IMR-90 (cell line): Measurements from ENCODE around the gene LMX1A. TPM values are rescaled to one million over a fixed set of nuclear protein-coding genes. Genes with fewer than 3 reads are reported as not detected.

Experiments
- ATAC-seq: fragments of 200-7000 bp; cut with Tn5 transposase; 2 replicates; pipeline ENCODE4 v1.9.1; 2020; ENCODE audit warnings: low read depth, mild to moderate bottlenecking, moderate library complexity
- BruUV-seq: library from RNA; stranded (reverse); fragments of 400-500 nt; replicated peaks from 2 replicates; lab custom pipeline; 2021; lab: Mats Ljungman, UMichigan
- CTCF ChIA-PET: fragments of 300-600 bp; formaldehyde crosslinking; extraction: SDS; loops from one replicate; lab custom pipeline; 2021; ENCODE audit warnings: antibody characterized with exemption; lab: Yijun Ruan, JAX
- POLR2A ChIA-PET: fragments of 300-600 bp; sonication (Branson Sonifier 250); formaldehyde crosslinking; loops from one replicate; lab custom pipeline; 2022; ENCODE audit warnings: antibody characterized with exemption; ENCODE audit not compliant: unreplicated experiment; lab: Charles Lee
- DNase-seq: peaks from one replicate; pipeline ENCODE4 v3.0.0; 2013
- H2AFZ ChIP-seq: replicated peaks from 2 replicates; pipeline ENCODE3; 2013; ENCODE audit warnings: low read length, mild to moderate bottlenecking; ENCODE audit not compliant: poor library complexity
- H2AK5ac ChIP-seq: 2 replicates; pipeline ENCODE4 v1.6.1; 2013; ENCODE audit warnings: low read depth, low read length, inconsistent platforms
- H2AK9ac ChIP-seq: replicated peaks from 2 replicates; pipeline ENCODE3; 2013; ENCODE audit warnings: mild to moderate bottlenecking, low read depth, low read length, moderate library complexity; ENCODE audit not compliant: poor library complexity
- H2BK120ac ChIP-seq: 2 replicates; pipeline ENCODE4 v1.6.1; 2013; ENCODE audit warnings: low read depth, low read length, inconsistent platforms
- H2BK15ac ChIP-seq: 3 replicates; pipeline ENCODE4 v1.6.1; 2013; ENCODE audit warnings: low read depth, low read length, inconsistent platforms
- H2BK20ac ChIP-seq: 2 replicates; pipeline ENCODE4 v1.6.1; 2013; ENCODE audit warnings: low read depth, mild to moderate bottlenecking, inconsistent platforms, low read length, moderate library complexity
- H2BK5ac ChIP-seq: 2 replicates; pipeline ENCODE4 v1.6.1; 2013; ENCODE audit warnings: mild to moderate bottlenecking, low read depth, low read length, inconsistent platforms; ENCODE audit not compliant: poor library complexity, severe bottlenecking
- H3K14ac ChIP-seq: replicated peaks from 2 replicates; pipeline ENCODE4 v1.6.1; 2013; ENCODE audit warnings: low read depth, low read length, inconsistent platforms
- H3K18ac ChIP-seq: 2 replicates; pipeline ENCODE4 v1.6.1; 2013; ENCODE audit warnings: low read depth, low read length, control low read depth
- H3K23ac ChIP-seq: 2 replicates; pipeline ENCODE4 v1.6.1; 2013; ENCODE audit warnings: low read depth, low read length, inconsistent platforms
- H3K27ac ChIP-seq: 2 replicates; pipeline ENCODE4 v1.5.1; 2013; ENCODE audit warnings: mild to moderate bottlenecking, control low read depth, low read length; ENCODE audit not compliant: insufficient read depth
- H3K27me3 ChIP-seq: 2 replicates; pipeline ENCODE4 v1.6.1; 2013; ENCODE audit warnings: low read length; ENCODE audit not compliant: control insufficient read depth, insufficient read depth
- H3K36me3 ChIP-seq: 2 replicates; pipeline ENCODE4 v1.6.1; 2013; ENCODE audit warnings: low read length, mixed read lengths; ENCODE audit not compliant: control insufficient read depth, insufficient read depth
- H3K4ac ChIP-seq: 2 replicates; pipeline ENCODE4 v1.6.1; 2013; ENCODE audit warnings: low read depth, low read length, inconsistent platforms
- H3K4me1 ChIP-seq: 2 replicates; pipeline ENCODE4 v1.6.1; 2013; ENCODE audit warnings: low read length, mixed read lengths; ENCODE audit not compliant: control insufficient read depth, insufficient read depth
- H3K4me2 ChIP-seq: 2 replicates; pipeline ENCODE4 v1.6.1; 2013; ENCODE audit warnings: low read depth, mild to moderate bottlenecking, control low read depth, low read length, moderate library complexity
- H3K4me3 ChIP-seq: 2 replicates; pipeline ENCODE4 v1.5.1; 2013; ENCODE audit warnings: low read depth, mild to moderate bottlenecking, control low read depth, low read length, moderate library complexity; ENCODE audit not compliant: insufficient read depth
- H3K56ac ChIP-seq: 2 replicates; pipeline ENCODE4 v1.6.1; 2013; ENCODE audit warnings: low read length, inconsistent platforms; ENCODE audit not compliant: insufficient read depth; ENCODE audit errors: extremely low read depth
- H3K79me1 ChIP-seq, 2 experiments: 2 replicates each; pipeline ENCODE4 v1.6.1; 2013; ENCODE audit warnings: low read length in 2 of 2, inconsistent platforms in 1 of 2, low read depth in 1 of 2
- H3K9ac ChIP-seq: 2 replicates; pipeline ENCODE4 v1.6.1; 2013; ENCODE audit warnings: low read depth, low read length, control low read depth
- H3K9me1 ChIP-seq: 2 replicates; pipeline ENCODE4 v1.6.1; 2013; ENCODE audit warnings: low read length, inconsistent platforms; ENCODE audit not compliant: insufficient read depth
- H3K9me3 ChIP-seq: 2 replicates; pipeline ENCODE4 v1.6.1; 2013; ENCODE audit warnings: low read length; ENCODE audit not compliant: control insufficient read depth, insufficient read depth
- H4K20me1 ChIP-seq: 2 replicates; pipeline ENCODE4 v1.6.1; 2013; ENCODE audit warnings: low read length, inconsistent platforms; ENCODE audit not compliant: insufficient read depth
- H4K5ac ChIP-seq: 2 replicates; pipeline ENCODE4 v1.6.1; 2013; ENCODE audit warnings: mild to moderate bottlenecking, low read depth, low read length, control low read depth
- H4K8ac ChIP-seq, 2 experiments: 2 replicates each; pipeline ENCODE4 v1.6.1; 2013; ENCODE audit warnings: low read depth in 2 of 2, low read length in 2 of 2, control low read depth in 1 of 2, inconsistent platforms in 1 of 2
- H4K91ac ChIP-seq: 2 replicates; pipeline ENCODE4 v1.6.1; 2013; ENCODE audit warnings: low read depth, low read length, inconsistent platforms; ENCODE audit not compliant: insufficient read depth
- BHLHE40 ChIP-seq: fragments of 150-350 bp; IDR thresholded peaks from 2 replicates; pipeline ENCODE4 v1.6.1; 2016; ENCODE audit warnings: mild to moderate bottlenecking, low read depth, low read length
- CEBPB ChIP-seq: IDR thresholded peaks from 2 replicates; pipeline ENCODE4 v1.6.1; 2012; ENCODE audit warnings: low read depth, low read length, improper control_type of control experiment
- CHD1 ChIP-seq: IDR thresholded peaks from 2 replicates; pipeline ENCODE4 v1.6.1; 2012; ENCODE audit warnings: low read depth, low read length, improper control_type of control experiment
- CTCF ChIP-seq: conservative IDR thresholded peaks from 2 replicates; pipeline ENCODE4 v1.5.1; 2012; ENCODE audit warnings: mild to moderate bottlenecking, low read depth, low read length, improper control_type of control experiment
- ELK1 ChIP-seq: fragments of 150-350 bp; IDR thresholded peaks from 2 replicates; pipeline ENCODE4 v1.6.1; 2016; ENCODE audit warnings: low read depth, mild to moderate bottlenecking, low read length, moderate library complexity, borderline replicate concordance
- FOS ChIP-seq: fragments of 150-350 bp; IDR thresholded peaks from 2 replicates; pipeline ENCODE4 v1.6.1; 2016; ENCODE audit warnings: low read depth, low read length
- MAFK ChIP-seq: IDR thresholded peaks from 2 replicates; pipeline ENCODE4 v1.6.1; 2012; ENCODE audit warnings: low read depth, low read length, improper control_type of control experiment
- MAZ ChIP-seq: IDR thresholded peaks from 2 replicates; pipeline ENCODE4 v1.6.1; 2012; ENCODE audit warnings: low read depth, mild to moderate bottlenecking, low read length, improper control_type of control experiment, moderate library complexity, borderline replicate concordance
- MXI1 ChIP-seq: IDR thresholded peaks from 2 replicates; pipeline ENCODE4 v1.6.1; 2012; ENCODE audit warnings: low read depth, mild to moderate bottlenecking, low read length, moderate library complexity, borderline replicate concordance
- NFE2L2 ChIP-seq: fragments of 150-350 bp; IDR thresholded peaks from 2 replicates; pipeline ENCODE4 v1.6.1; 2016; ENCODE audit warnings: low read depth, mild to moderate bottlenecking, low read length
- POLR2A ChIP-seq: IDR thresholded peaks from 2 replicates; pipeline ENCODE4 v1.6.1; 2012; ENCODE audit warnings: mild to moderate bottlenecking, low read depth, low read length
- RAD21 ChIP-seq: IDR thresholded peaks from 2 replicates; pipeline ENCODE4 v1.6.1; 2012; ENCODE audit warnings: low read length, improper control_type of control experiment
- RCOR1 ChIP-seq: IDR thresholded peaks from 2 replicates; pipeline ENCODE4 v1.6.1; 2012; ENCODE audit warnings: mild to moderate bottlenecking, low read length, improper control_type of control experiment; ENCODE audit not compliant: insufficient replicate concordance
- RFX5 ChIP-seq: IDR thresholded peaks from 2 replicates; pipeline ENCODE4 v1.8.0; 2012; ENCODE audit warnings: low read depth, mild to moderate bottlenecking, low read length, moderate library complexity
- SMC3 ChIP-seq: fragments of 150-350 bp; IDR thresholded peaks from 2 replicates; pipeline ENCODE4 v1.6.1; 2016; ENCODE audit warnings: low read depth, mild to moderate bottlenecking, antibody characterized with exemption, low read length, moderate library complexity
- USF2 ChIP-seq: fragments of 150-350 bp; IDR thresholded peaks from 2 replicates; pipeline ENCODE4 v1.6.1; 2017; ENCODE audit warnings: mild to moderate bottlenecking, antibody characterized with exemption, low read length, low read depth
- WGBS, 2 experiments: methylation state at CpG; one replicate each; pipeline versions ENCODE4 v1.1.5 to v1.1.7; 2013; ENCODE audit warnings: missing lambda C conversion rate in 2 of 2; ENCODE audit not compliant: insufficient read length in 1 of 2; ENCODE audit errors: extremely low coverage in 2 of 2; 5-methylcytosine and 5-hydroxymethylcytosine counted together
- dilution Hi-C: fragments of 300-500 bp; cut with HindIII; formaldehyde crosslinking; loops from one replicate; pipeline ENCODE4 v1.14.3; 2018; ENCODE audit warnings: low sequenced_read_pairs; ENCODE audit not compliant: unreplicated experiment
- in situ Hi-C: fragments of 300-500 bp; cut with MboI; formaldehyde crosslinking; loops from 3 replicates; pipeline ENCODE4 v1.14.3; 2019; ENCODE audit warnings: low sequenced_read_pairs, inconsistent platforms, mixed read lengths
- intact Hi-C: fragments of 100-400 bp; cut with micrococcal nuclease; formaldehyde crosslinking; loops from 2 replicates; pipeline ENCODE4 v1.10.0; 2022
- polyA plus RNA-seq, 3 experiments: library from polyadenylated mRNA; depleted of rRNA; stranded (reverse); fragments of >200 nt; gene quantifications; 2 replicates each; pipeline ENCODE4 v1.2.3, GENCODE V29; 2012; ENCODE audit warnings: low replicate concordance in 1 of 3
- total RNA-seq: library from RNA; depleted of rRNA; stranded (reverse); fragments of >200 nt; gene quantifications from 2 replicates; pipeline ENCODE4 v1.2.3, GENCODE V29; 2012

LMX1A gene
- total and polyA plus RNA-seq, 2 of the 4 experiments (the other 2 are of a cell fraction), result not detected

GRCh38 chr1:165224504-165224903 is 132.0 kb downstream of the LMX1A start:
- no peak overlapping the region for H2BK15ac ChIP-seq
- no peak overlapping the region for H2BK20ac ChIP-seq
- WGBS, 2 experiments, result 20% methylated on average over 1 of the region's 2 CpGs; no CpG with 5 or more reads in 1 of the 2 experiments
- no peak for ATAC-seq
- no peaks in the 10 kb centered on the region for H3K27me3 ChIP-seq
- no peak for DNase-seq
- no peaks in the 10 kb centered on the region for H3K4me1 ChIP-seq
- CTCF ChIA-PET, result no interaction called here
- H2BK5ac ChIP-seq, result no peak overlapping the region
- H3K27ac ChIP-seq, result no peak overlapping the region
- H3K79me1 ChIP-seq, result no peaks in the 10 kb centered on the region
- no peak overlapping the region for H3K56ac ChIP-seq
- H3K36me3 ChIP-seq, result no peaks in the 10 kb centered on the region
- no peak overlapping the region for H3K4ac ChIP-seq
- no peak overlapping the region for H3K9ac ChIP-seq
- H2AK9ac ChIP-seq, result no peak overlapping the region
- in situ Hi-C loops (no loop called here), intact Hi-C loops (no loop called here), dilution Hi-C loops (no loop called here)
- BruUV-seq, result no TSS peak
- H3K14ac ChIP-seq, result no peak overlapping the region
- no peaks in the 10 kb centered on the region for H3K9me1 ChIP-seq
- H2BK120ac ChIP-seq, result no peak overlapping the region
- H2AFZ ChIP-seq, result no peak overlapping the region
- no peak overlapping the region for H2AK5ac ChIP-seq
- H4K8ac ChIP-seq, result no peak overlapping the region
- H3K4me3 ChIP-seq, result no peak overlapping the region
- no peak overlapping the region for H3K23ac ChIP-seq
- TF ChIP-seq MAFK, result no peak
- TF ChIP-seq CHD1, result no peak
- TF ChIP-seq CTCF, result no peak
- TF ChIP-seq BHLHE40, result no peak
- no peak for TF ChIP-seq USF2
- TF ChIP-seq NFE2L2, result no peak
- TF ChIP-seq CEBPB, result no peak
- TF ChIP-seq RCOR1, result no peak
- no peak for TF ChIP-seq RAD21
- TF ChIP-seq MAZ, result no peak
- TF ChIP-seq POLR2A, result no peak
- no peak for TF ChIP-seq ELK1
- TF ChIP-seq MXI1, result no peak
- no peak for TF ChIP-seq SMC3
- TF ChIP-seq RFX5, result no peak
- TF ChIP-seq FOS, result no peak
- H3K4me2 ChIP-seq, result no peak overlapping the region
- no peaks in the 10 kb centered on the region for H4K20me1 ChIP-seq
- H4K91ac ChIP-seq, result no peak overlapping the region
- POLR2A ChIA-PET, result no interaction called here
- H3K18ac ChIP-seq, result no peak overlapping the region
- H3K9me3 ChIP-seq, result no peaks in the 10 kb centered on the region
- H4K5ac ChIP-seq, result no peak overlapping the region
